CD14-positive monocyte (primary cell): ENCODE results near the gene ACACA. TPM values are rescaled to one million over a fixed set of nuclear protein-coding genes. Genes with fewer than 3 reads are reported as not detected.

Experiments used
- DNase-seq, 3 donors: peaks; one replicate each; pipeline ENCODE4 v3.0.0-alpha.2; 2011 to 2022
- H2AFZ ChIP-seq: 2 replicates; pipeline ENCODE4 v1.6.0; 2012; ENCODE audit warnings: mild to moderate bottlenecking, low read depth, low read length, inconsistent platforms; ENCODE audit not compliant: insufficient read depth, poor library complexity, severe bottlenecking
- H3K27ac ChIP-seq, 2 donors: 1 replicate in 1 of 2; 2 replicates in 1 of 2; pipeline ENCODE4 v1.5.1; 2012 to 2013; ENCODE audit warnings: low read length in 2 of 2, control low read depth in 1 of 2, inconsistent platforms in 1 of 2, low read depth in 1 of 2, mild to moderate bottlenecking in 1 of 2
- H3K27me3 ChIP-seq, 2 donors: one replicate each; pipeline versions ENCODE4 v1.6.0 to v1.6.1; 2011 to 2013; ENCODE audit warnings: low read length in 2 of 2; ENCODE audit not compliant: control insufficient read depth in 2 of 2, insufficient read depth in 2 of 2
- H3K36me3 ChIP-seq, 2 donors: replicated peaks in 1 of 2; 1 replicate in 1 of 2; 2 replicates in 1 of 2; pipeline versions ENCODE4 v1.5.1 to v1.6.1; 2012 to 2013; ENCODE audit warnings: low read length in 2 of 2, control low read depth in 1 of 2, inconsistent platforms in 1 of 2, mild to moderate bottlenecking in 1 of 2; ENCODE audit not compliant: insufficient read depth in 2 of 2, control insufficient read depth in 1 of 2
- H3K4me1 ChIP-seq, 2 donors: 1 replicate in 1 of 2; 2 replicates in 1 of 2; pipeline versions ENCODE4 v1.5.1 to v1.6.1; 2012 to 2013; ENCODE audit warnings: low read length in 2 of 2, control low read depth in 1 of 2, inconsistent platforms in 1 of 2, mild to moderate bottlenecking in 1 of 2, moderate library complexity in 1 of 2; ENCODE audit not compliant: insufficient read depth in 2 of 2, control insufficient read depth in 1 of 2
- H3K4me2 ChIP-seq: replicated peaks from 2 replicates; pipeline ENCODE3; 2012; ENCODE audit warnings: low read length, moderate library complexity, mild to moderate bottlenecking; ENCODE audit not compliant: poor library complexity, severe bottlenecking; ENCODE audit errors: extremely low read depth
- H3K4me3 ChIP-seq, 3 experiments: fragments of 200-600 bp in 1 of 3; sonication (generic) in 1 of 3; replicated peaks in 1 of 3; 1 replicate in 2 of 3; 2 replicates in 1 of 3; pipeline ENCODE4 v1.5.1; 2011 to 2013; ENCODE audit warnings: low read length in 3 of 3, mild to moderate bottlenecking in 3 of 3, control low read depth in 2 of 3, low read depth in 2 of 3, inconsistent platforms in 1 of 3, moderate library complexity in 1 of 3
- H3K79me2 ChIP-seq: 2 replicates; pipeline ENCODE4 v1.6.0; 2012; ENCODE audit warnings: mild to moderate bottlenecking, control low read depth, inconsistent platforms, low read length, moderate library complexity; ENCODE audit not compliant: insufficient read depth
- H3K9ac ChIP-seq: 2 replicates; pipeline ENCODE4 v1.6.0; 2017; ENCODE audit warnings: low read length, mild to moderate bottlenecking; ENCODE audit not compliant: insufficient read depth, poor library complexity, severe bottlenecking
- H3K9me3 ChIP-seq, 2 donors: replicated peaks in 1 of 2; 1 replicate in 1 of 2; 2 replicates in 1 of 2; pipeline versions ENCODE4 v1.5.1 to v1.6.1; 2012 to 2013; ENCODE audit warnings: low read length in 2 of 2, control low read depth in 1 of 2; ENCODE audit not compliant: control insufficient read depth in 1 of 2, insufficient read depth in 1 of 2
- H4K20me1 ChIP-seq: 2 replicates; pipeline ENCODE4 v1.6.0; 2012; ENCODE audit warnings: mild to moderate bottlenecking, low read length, control low read depth, moderate library complexity; ENCODE audit not compliant: insufficient read depth
- H3K27ac Mint-ChIP-seq, 7 donors: one replicate each; pipeline ENCODE4 v1.8.0; 2020; ENCODE audit warnings: mild to moderate bottlenecking in 7 of 7, mixed read lengths in 7 of 7, moderate library complexity in 6 of 7, inconsistent platforms in 2 of 7
- H3K27me3 Mint-ChIP-seq, 3 donors: one replicate each; pipeline ENCODE4 v1.8.0; 2021 to 2022; ENCODE audit warnings: low read depth in 3 of 3, mild to moderate bottlenecking in 3 of 3, mixed read lengths in 3 of 3, moderate library complexity in 3 of 3, inconsistent platforms in 1 of 3
- H3K36me3 Mint-ChIP-seq, 2 donors: one replicate each; pipeline ENCODE4 v1.8.0; 2020; ENCODE audit warnings: mixed read lengths in 2 of 2, inconsistent platforms in 1 of 2, mild to moderate bottlenecking in 1 of 2
- H3K4me1 Mint-ChIP-seq: one replicate; pipeline ENCODE4 v1.8.0; 2020; ENCODE audit warnings: mild to moderate bottlenecking, mixed read lengths
- H3K4me3 Mint-ChIP-seq, 2 donors: one replicate each; pipeline ENCODE4 v1.8.0; 2020; ENCODE audit warnings: mild to moderate bottlenecking in 2 of 2, mixed read lengths in 2 of 2, moderate library complexity in 1 of 2
- H3K9me3 Mint-ChIP-seq, 7 donors: one replicate each; pipeline ENCODE4 v1.8.0; 2020 to 2022; ENCODE audit warnings: mixed read lengths in 7 of 7, mild to moderate bottlenecking in 6 of 7, moderate library complexity in 6 of 7, inconsistent platforms in 2 of 7
- CTCF ChIP-seq: fragments of 200-600 bp; IDR thresholded peaks from one replicate; pipeline ENCODE4 v1.8.0; 2022; ENCODE audit warnings: antibody characterized with exemption, mild to moderate bottlenecking
- WGBS: methylation state at CpG from one replicate; pipeline ENCODE4 v1.1.5; 2013; ENCODE audit warnings: missing lambda C conversion rate; ENCODE audit not compliant: insufficient coverage; 5-methylcytosine and 5-hydroxymethylcytosine counted together
- intact Hi-C, 2 donors: fragments of 100-400 bp; cut with micrococcal nuclease; formaldehyde crosslinking; loops; one replicate each; pipeline versions ENCODE4 v1.15.0 to v1.15.1; 2023
- polyA plus RNA-seq, 3 donors: library from polyadenylated mRNA; depleted of rRNA in 1 of 3; unstranded in 2 of 3; stranded (reverse) in 1 of 3; fragments of 300-500 nt in 2 of 3; fragments of >200 nt in 1 of 3; fragmentation: Illumina TruSeq in 2 of 3; gene quantifications; 1 replicate in 2 of 3; 2 replicates in 1 of 3; pipeline ENCODE4 v1.2.3, GENCODE V29; 2012 to 2021

Gene ACACA
- polyA plus RNA-seq, 3 donors: 3.5 to 4.6 (median 3.8) TPM

- peaks cover 37 to 49% of the 10 kb centered on the region in 2 donors for H3K36me3 Mint-ChIP-seq
- no peaks in the 10 kb centered on the region for H3K27me3 ChIP-seq
- DNase-seq: peak; percentile 1 to 6 (median 4)
Measured at GRCh38 chr17:37239690-37240334, 166.8 kb downstream of the ACACA start.

GRCh38 chr17:37234106-37234505 lies 172.5 kb downstream of the ACACA start:
- H3K4me2 ChIP-seq: no peak overlapping the region
- no peaks in the 10 kb centered on the region for H3K9me3 Mint-ChIP-seq
- H3K36me3 Mint-ChIP-seq: peaks cover 21 to 33% of the 10 kb centered on the region in 2 donors
- no peak overlapping the region for H3K4me3 Mint-ChIP-seq
- WGBS: no CpG with 5 or more reads among the region's 1 CpG
- H3K27ac ChIP-seq: no peak overlapping the region
- no peaks in the 10 kb centered on the region for H4K20me1 ChIP-seq
- DNase-seq: no peak
- H3K36me3 ChIP-seq: peaks cover 8 to 34% of the 10 kb centered on the region in 2 donors
- H3K27ac Mint-ChIP-seq: no peak overlapping the region
- no peak overlapping the region for H3K4me3 ChIP-seq
- H2AFZ ChIP-seq: no peak overlapping the region
- no peaks in the 10 kb centered on the region for H3K79me2 ChIP-seq
- intact Hi-C loops: loop anchor here in 1 of 2 donors (5.0 kb wide), 1 partner anchor 602 kb away; no protein-coding TSS in a partner anchor
- H3K9ac ChIP-seq: no peak overlapping the region
- H3K27me3 Mint-ChIP-seq: no peaks in the 10 kb centered on the region
- TF ChIP-seq CTCF: no peak
- peaks cover 3% of the 10 kb centered on the region for H3K4me1 Mint-ChIP-seq
- H3K4me1 ChIP-seq: no peaks in the 10 kb centered on the region
- no peaks in the 10 kb centered on the region for H3K27me3 ChIP-seq
- H3K9me3 ChIP-seq: no peaks in the 10 kb centered on the region

More at GRCh38 chr17:37239690-37240334, 166.8 kb downstream of the ACACA start:
- Histone ChIP-seq H2AFZ (no peak overlapping the region), H3K9me3 (no peaks in the 10 kb centered on the region), H3K4me1 (no peaks in the 10 kb centered on the region), H3K4me3 (no peak overlapping the region), H4K20me1 (no peaks in the 10 kb centered on the region), H3K4me2 (no peak overlapping the region), H3K79me2 (no peaks in the 10 kb centered on the region), H3K27ac (no peak overlapping the region), H3K36me3 (peaks cover 22 to 69% of the 10 kb centered on the region in 2 donors), H3K9ac (no peak overlapping the region)
- TF ChIP-seq CTCF: peak; percentile 70
- WGBS: 40% methylated on average over 1 of the region's 3 CpGs
- Mint-ChIP-seq H3K9me3 (no peaks in the 10 kb centered on the region), H3K4me1 (peaks cover 3% of the 10 kb centered on the region), H3K4me3 (no peak overlapping the region), H3K27ac (no peak overlapping the region), H3K27me3 (no peaks in the 10 kb centered on the region)
- intact Hi-C loops: loop anchor here in 1 of 2 donors (5.0 kb wide), 1 partner anchor 613 kb away; no protein-coding TSS in a partner anchor
